GM12865 (cell line): ENCODE data around the gene LRRC70.

Experiments used
- DNase-seq: peaks from one replicate; pipeline ENCODE4 v3.0.0; 2010; ENCODE audit warnings: low read depth
- H3K4me3 ChIP-seq: 2 replicates; pipeline ENCODE4 v1.5.1; 2011; ENCODE audit warnings: mild to moderate bottlenecking, low read depth, low read length, control low read depth
- TF ChIP-seq, protein P1 (sequence below): IDR thresholded peaks from 2 replicates; pipeline ENCODE4 v1.5.1; 2011; ENCODE audit warnings: low read length, control low read depth, low read depth, inconsistent platforms; ENCODE audit not compliant: insufficient read depth; ENCODE audit errors: missing control alignments

LRRC70 gene

DNA sequence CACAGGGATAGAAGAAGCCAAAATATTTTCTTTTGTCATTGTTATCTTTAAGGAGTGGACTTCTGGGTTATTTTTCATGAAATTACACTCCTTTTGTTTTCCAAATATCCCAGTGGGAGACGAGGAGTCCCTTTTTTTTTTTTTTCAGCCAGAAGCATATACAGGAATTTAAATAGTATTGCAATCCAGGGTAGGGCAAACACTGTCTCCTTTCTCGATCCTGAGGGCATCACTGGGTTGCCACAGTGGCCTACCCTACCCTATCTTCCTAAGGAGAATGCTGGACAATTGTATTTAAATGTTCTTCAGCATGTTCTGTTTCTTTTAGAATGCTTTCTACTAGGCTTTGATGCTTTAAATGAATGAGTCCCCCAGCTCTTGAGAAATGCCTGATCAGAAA is 47.9 kb downstream of the LRRC70 start:
- H3K4me3 ChIP-seq: no peak overlapping the region
- DNase-seq: no peak
- TF ChIP-seq, protein P1, sequence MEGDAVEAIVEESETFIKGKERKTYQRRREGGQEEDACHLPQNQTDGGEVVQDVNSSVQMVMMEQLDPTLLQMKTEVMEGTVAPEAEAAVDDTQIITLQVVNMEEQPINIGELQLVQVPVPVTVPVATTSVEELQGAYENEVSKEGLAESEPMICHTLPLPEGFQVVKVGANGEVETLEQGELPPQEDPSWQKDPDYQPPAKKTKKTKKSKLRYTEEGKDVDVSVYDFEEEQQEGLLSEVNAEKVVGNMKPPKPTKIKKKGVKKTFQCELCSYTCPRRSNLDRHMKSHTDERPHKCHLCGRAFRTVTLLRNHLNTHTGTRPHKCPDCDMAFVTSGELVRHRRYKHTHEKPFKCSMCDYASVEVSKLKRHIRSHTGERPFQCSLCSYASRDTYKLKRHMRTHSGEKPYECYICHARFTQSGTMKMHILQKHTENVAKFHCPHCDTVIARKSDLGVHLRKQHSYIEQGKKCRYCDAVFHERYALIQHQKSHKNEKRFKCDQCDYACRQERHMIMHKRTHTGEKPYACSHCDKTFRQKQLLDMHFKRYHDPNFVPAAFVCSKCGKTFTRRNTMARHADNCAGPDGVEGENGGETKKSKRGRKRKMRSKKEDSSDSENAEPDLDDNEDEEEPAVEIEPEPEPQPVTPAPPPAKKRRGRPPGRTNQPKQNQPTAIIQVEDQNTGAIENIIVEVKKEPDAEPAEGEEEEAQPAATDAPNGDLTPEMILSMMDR: no peak

DNA sequence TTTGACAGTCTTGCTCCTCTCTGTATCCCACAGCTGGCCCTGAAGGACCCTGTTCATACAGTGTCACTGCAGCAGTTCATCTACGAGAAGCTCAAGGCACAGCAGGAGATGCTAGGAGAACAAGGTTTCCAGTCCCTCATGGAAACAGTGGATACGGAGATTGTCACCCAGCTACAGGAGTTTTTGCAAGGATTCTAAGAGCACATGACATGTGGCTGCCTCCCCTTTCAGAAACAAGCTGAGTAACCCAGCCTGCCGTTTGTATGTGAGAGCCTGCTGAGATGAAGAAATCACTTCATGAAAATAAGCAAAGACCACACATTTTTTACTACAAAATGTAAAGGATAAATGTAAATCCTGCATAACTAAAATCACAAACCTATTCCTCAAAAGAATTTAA is 48.5 kb downstream of the LRRC70 start:
- TF ChIP-seq, protein P1: no peak
- no peak overlapping the region for H3K4me3 ChIP-seq
- DNase-seq: no peak

DNA sequence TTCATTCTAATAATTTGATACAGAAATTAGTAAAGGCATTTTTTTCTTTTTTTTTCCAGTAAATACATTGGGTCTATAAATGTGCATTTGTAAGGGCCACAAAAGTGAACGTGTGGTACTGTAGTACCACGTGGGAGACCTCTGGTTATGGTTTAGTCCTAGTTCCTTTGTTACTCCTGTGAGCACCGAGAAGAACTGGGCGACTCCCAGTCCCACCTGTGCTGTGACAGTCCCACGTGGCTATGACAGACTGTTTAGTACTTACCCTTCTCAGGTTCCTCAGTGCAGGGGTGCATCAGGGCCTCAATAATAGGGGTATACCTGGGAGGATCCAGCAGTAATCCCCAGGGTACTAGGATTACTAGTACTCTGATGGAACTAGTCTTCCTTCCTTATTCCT is 49.3 kb downstream of the LRRC70 start:
- H3K4me3 ChIP-seq: no peak overlapping the region
- TF ChIP-seq, protein P1: no peak
- no peak for DNase-seq
